Coronary artery (tissue), 2 donors: ENCODE data around the gene CEP112.

ENCODE experiments used
- DNase-seq: peaks from one replicate; pipeline ENCODE4 v3.0.0-alpha.2; 2017; ENCODE audit warnings: low spot score
- H3K27ac ChIP-seq, 2 donors: fragments of 200-600 bp; sonication (generic); one replicate each; pipeline ENCODE4 v1.5.1; 2016 to 2019
- H3K4me3 ChIP-seq: fragments of 200-600 bp; sonication (generic); 2 replicates; pipeline ENCODE4 v1.5.1; 2016; ENCODE audit warnings: mild to moderate bottlenecking, moderate library complexity
- CTCF ChIP-seq: fragments of 200-600 bp; sonication (generic); IDR thresholded peaks from one replicate; pipeline ENCODE4 v1.5.1; 2019; ENCODE audit warnings: antibody characterized with exemption

The CEP112 gene

GRCh38 chr17:66032082-66032712, 159.7 kb downstream of the CEP112 start:
- no peak overlapping the region for H3K27ac ChIP-seq
- TF ChIP-seq CTCF = no peak
- no peak overlapping the region for H3K4me3 ChIP-seq
- no peak for DNase-seq

- no peak overlapping the region for H3K4me3 ChIP-seq
- TF ChIP-seq CTCF = no peak
- DNase-seq = no peak
Measured at GRCh38 chr17:66025551-66025950, 166.4 kb downstream of the CEP112 start.

GRCh38 chr17:66021757-66022156, 170.2 kb downstream of the CEP112 start:
- no peak for TF ChIP-seq CTCF
- no peak overlapping the region for H3K4me3 ChIP-seq
- DNase-seq = no peak
- H3K27ac ChIP-seq = no peak overlapping the region

More at GRCh38 chr17:66025551-66025950, 166.4 kb downstream of the CEP112 start:
- no peak overlapping the region for H3K27ac ChIP-seq

GRCh38 chr17:66018786-66019185, 173.1 kb downstream of the CEP112 start:
- TF ChIP-seq CTCF = no peak
- Histone ChIP-seq H3K27ac (no peak overlapping the region), H3K4me3 (no peak overlapping the region)
- DNase-seq = no peak

GRCh38 chr17:66016231-66016630, 175.7 kb downstream of the CEP112 start:
- Histone ChIP-seq H3K27ac (no peak overlapping the region), H3K4me3 (no peak overlapping the region)
- no peak for DNase-seq
- no peak for TF ChIP-seq CTCF

- no peak for TF ChIP-seq CTCF
- Histone ChIP-seq H3K27ac (no peak overlapping the region), H3K4me3 (no peak overlapping the region)
- no peak for DNase-seq
Measured at GRCh38 chr17:66008680-66009079, 183.3 kb downstream of the CEP112 start.

- no peak overlapping the region for H3K27ac ChIP-seq
- DNase-seq = no peak
- H3K4me3 ChIP-seq = no peak overlapping the region
- no peak for TF ChIP-seq CTCF
Measured at GRCh38 chr17:66006654-66007053, 185.3 kb downstream of the CEP112 start.
